K562 (cell line): ENCODE data around the gene KIF26B. TPM values are rescaled to one million over a fixed set of nuclear protein-coding genes. Genes with fewer than 3 reads are reported as not detected.

ENCODE experiments used
- ZNF318 ChIP-seq, 2 experiments: fragments of 450-650 bp; IDR thresholded peaks; 2 replicates each; pipeline ENCODE4 v1.6.1; 2016; ENCODE audit warnings: mild to moderate bottlenecking in 2 of 2, borderline replicate concordance in 1 of 2, low read depth in 1 of 2, moderate library complexity in 1 of 2
- ZNF696 ChIP-seq: fragments of 250-450 bp; sonication (Bioruptor Pico); conservative IDR thresholded peaks from 2 replicates; pipeline ENCODE4 v1.4.0; 2020; ENCODE audit warnings: mild to moderate bottlenecking, moderate library complexity
- polyA plus RNA-seq, 8 experiments: library from polyadenylated mRNA; depleted of rRNA in 4 of 8; stranded (reverse) in 5 of 8; unstranded in 3 of 8; fragments of >200 nt; fragmentation: Nextera tagmentation in 2 of 8; fragmentation: Illumina TruSeq in 1 of 8; extraction: Ambion mirVana in 2 of 8; extraction: Trizol in 1 of 8; gene quantifications; 2 replicates each; pipeline versions ENCODE4 v1.2.1 to v1.2.3, GENCODE V29; 2011 to 2014; ENCODE audit warnings: inconsistent platforms in 1 of 8, missing spikeins in 1 of 8
- total RNA-seq, 7 experiments: library from RNA; depleted of rRNA in 6 of 7; stranded (reverse); fragments of >200 nt in 6 of 7; fragmentation: Illumina TruSeq in 2 of 7; extraction: Trizol in 2 of 7; gene quantifications; 2 replicates each; pipeline versions ENCODE4 v1.2.1 to v1.2.3, GENCODE V29; 2011 to 2021; ENCODE audit warnings: low replicate concordance in 1 of 7

The KIF26B gene
- total and polyA plus RNA-seq, 9 of the 15 experiments (the other 6 are each of a cell fraction or from before 2014, with no cell fraction given) = 0.02 to 0.08 (median 0.03) TPM; not detected in 6

GRCh38 chr1:245477941-245478340 lies 323.2 kb downstream of the KIF26B start (continued):
- TF ChIP-seq ZNF318 (IDR thresholded peaks at IDR 0.05; ENCODE audit: borderline replicate concordance in 1 of 2, low read depth in 1 of 2) (no peak), ZNF696 (CRISPR knock-in tag) (no peak)
